HEK293T (cell line): ENCODE data around the gene GPR15.

Experiments
- LEF1 ChIP-seq: fragments of 450-650 bp; IDR thresholded peaks from 2 replicates; pipeline ENCODE4 v1.6.1; 2017; ENCODE audit warnings: mild to moderate bottlenecking, borderline replicate concordance
- SUZ12 ChIP-seq: fragments of 450-650 bp; IDR thresholded peaks from 2 replicates; pipeline ENCODE4 v1.6.1; 2016; ENCODE audit warnings: mild to moderate bottlenecking

DNA sequence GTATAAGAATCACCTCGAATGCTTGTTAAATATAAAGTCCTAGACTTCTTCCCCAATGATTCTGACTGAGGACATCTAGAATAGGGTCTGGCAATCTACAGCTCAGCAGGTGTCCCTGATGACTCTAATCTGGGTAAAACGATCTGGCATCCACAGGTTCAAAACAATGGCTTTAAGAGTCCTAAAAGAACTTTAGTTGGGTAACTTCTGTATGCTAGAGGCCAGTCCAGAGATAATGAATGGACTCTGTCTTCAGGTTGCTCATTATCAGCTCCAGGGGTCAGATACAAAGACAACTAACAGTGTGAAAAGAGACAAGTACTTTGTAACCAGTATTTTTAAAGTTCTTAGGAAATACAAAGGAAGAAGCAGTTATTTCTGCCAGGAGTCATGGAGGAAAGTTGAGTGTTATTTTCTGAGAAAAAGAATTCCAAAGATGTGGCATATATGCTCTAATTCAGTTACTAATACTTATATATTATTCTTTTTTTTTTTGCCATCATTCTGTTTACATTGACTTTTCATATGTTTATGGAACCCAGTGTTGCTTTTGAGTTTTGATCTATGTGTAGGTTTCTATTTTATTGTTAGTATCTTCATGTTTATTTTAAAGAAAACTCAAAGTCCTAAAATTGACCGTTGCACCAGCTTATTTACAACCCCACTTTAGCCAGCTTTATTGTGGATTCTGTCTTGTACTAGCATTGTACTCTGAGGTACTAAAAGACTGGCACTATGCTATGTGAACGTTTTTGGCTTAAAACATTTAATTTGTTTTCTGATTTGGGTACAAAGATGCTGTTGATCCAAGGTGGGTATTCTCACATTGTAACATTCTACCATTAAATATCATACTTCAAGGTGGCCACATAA, 3.1 kb upstream of the GPR15 start:
- no peak for TF ChIP-seq LEF1
- TF ChIP-seq SUZ12, result no peak
